H1 (cell line): ENCODE results near the gene NMU. TPM values are rescaled to one million over a fixed set of nuclear protein-coding genes. Genes with fewer than 3 reads are reported as not detected.

Experiments used
- EGR1 ChIP-seq: IDR thresholded peaks from 2 replicates; pipeline ENCODE4 v1.6.1; 2011; ENCODE audit warnings: low read depth, low read length, borderline replicate concordance
- JUND ChIP-seq: IDR thresholded peaks from 2 replicates; pipeline ENCODE4 v1.6.1; 2011; ENCODE audit warnings: mild to moderate bottlenecking, improper control_type of control experiment, low read length
- POLR2AphosphoS5 ChIP-seq: IDR thresholded peaks from 2 replicates; pipeline ENCODE4 v1.6.1; 2011; ENCODE audit warnings: low read depth, low read length
- YY1 ChIP-seq: IDR thresholded peaks from 2 replicates; pipeline ENCODE4 v1.6.1; 2011; ENCODE audit warnings: low read depth, mild to moderate bottlenecking, low read length
- polyA plus RNA-seq, 7 experiments: library from polyadenylated mRNA; depleted of rRNA in 3 of 7; stranded (reverse) in 5 of 7; unstranded in 2 of 7; fragments of >200 nt in 5 of 7; fragments of 200-250 nt in 2 of 7; gene quantifications; 1 replicate in 5 of 7; 2 replicates in 1 of 7; 4 replicates in 1 of 7; pipeline versions ENCODE4 v1.2.1 to v1.2.3, GENCODE V29; 2011 to 2013; ENCODE audit warnings: missing spikeins in 2 of 7, mixed read lengths in 2 of 7
- total RNA-seq: library from RNA; stranded (reverse); fragmentation: NEBNext Ultra II Directional; extraction: Animal tissue kit (Norgen Biotek cat#: 25700); gene quantifications from 2 replicates; pipeline ENCODE4 v1.2.1, GENCODE V29; 2021
- TF ChIP-seq, protein P1 (sequence below), 3 experiments: IDR thresholded peaks; 1 replicate in 2 of 3; 2 replicates in 1 of 3; pipeline versions ENCODE4 v1.5.1 to v1.6.1; 2011; ENCODE audit warnings: low read length in 3 of 3, mild to moderate bottlenecking in 3 of 3, inconsistent platforms in 2 of 3, low read depth in 1 of 3, moderate library complexity in 1 of 3; ENCODE audit not compliant: insufficient read depth in 1 of 3; ENCODE audit errors: control extremely low read depth in 1 of 3
- TF ChIP-seq, protein P2 (sequence below): IDR thresholded peaks from 2 replicates; pipeline ENCODE4 v1.6.1; 2012; ENCODE audit warnings: low read length, inconsistent platforms

The NMU gene
- total and polyA plus RNA-seq, 2 of the 8 experiments (the other 6 are each of a cell fraction or from before 2014, with no cell fraction given) = 30.5 to 50.4 TPM

DNA sequence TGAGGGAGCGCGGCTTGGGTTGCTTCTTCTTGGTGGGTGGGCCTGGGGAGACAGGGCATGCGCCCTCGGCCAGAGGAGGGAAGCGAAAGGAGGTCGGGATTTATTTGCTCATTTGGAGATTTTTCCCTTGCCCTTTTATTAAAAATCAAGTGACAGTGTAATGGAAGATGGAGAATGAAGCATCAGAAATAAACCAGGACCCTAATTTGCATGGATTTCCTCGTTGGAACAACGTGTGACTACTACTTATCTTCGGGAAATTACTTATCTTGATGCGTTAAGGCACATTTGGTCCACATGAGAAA lies 88.7 kb downstream of the NMU start (continued):
- TF ChIP-seq, protein P1, sequence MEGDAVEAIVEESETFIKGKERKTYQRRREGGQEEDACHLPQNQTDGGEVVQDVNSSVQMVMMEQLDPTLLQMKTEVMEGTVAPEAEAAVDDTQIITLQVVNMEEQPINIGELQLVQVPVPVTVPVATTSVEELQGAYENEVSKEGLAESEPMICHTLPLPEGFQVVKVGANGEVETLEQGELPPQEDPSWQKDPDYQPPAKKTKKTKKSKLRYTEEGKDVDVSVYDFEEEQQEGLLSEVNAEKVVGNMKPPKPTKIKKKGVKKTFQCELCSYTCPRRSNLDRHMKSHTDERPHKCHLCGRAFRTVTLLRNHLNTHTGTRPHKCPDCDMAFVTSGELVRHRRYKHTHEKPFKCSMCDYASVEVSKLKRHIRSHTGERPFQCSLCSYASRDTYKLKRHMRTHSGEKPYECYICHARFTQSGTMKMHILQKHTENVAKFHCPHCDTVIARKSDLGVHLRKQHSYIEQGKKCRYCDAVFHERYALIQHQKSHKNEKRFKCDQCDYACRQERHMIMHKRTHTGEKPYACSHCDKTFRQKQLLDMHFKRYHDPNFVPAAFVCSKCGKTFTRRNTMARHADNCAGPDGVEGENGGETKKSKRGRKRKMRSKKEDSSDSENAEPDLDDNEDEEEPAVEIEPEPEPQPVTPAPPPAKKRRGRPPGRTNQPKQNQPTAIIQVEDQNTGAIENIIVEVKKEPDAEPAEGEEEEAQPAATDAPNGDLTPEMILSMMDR (IDR thresholded peaks at IDR 0.05; ENCODE audit: control extremely low read depth in 1 of 3, insufficient read depth in 1 of 3, low read depth in 1 of 3, low read length in 3 of 3) = no peak
- no peak for TF ChIP-seq YY1
- TF ChIP-seq POLR2AphosphoS5 = no peak
- TF ChIP-seq JUND = no peak
- TF ChIP-seq EGR1 = no peak
- TF ChIP-seq, protein P2, sequence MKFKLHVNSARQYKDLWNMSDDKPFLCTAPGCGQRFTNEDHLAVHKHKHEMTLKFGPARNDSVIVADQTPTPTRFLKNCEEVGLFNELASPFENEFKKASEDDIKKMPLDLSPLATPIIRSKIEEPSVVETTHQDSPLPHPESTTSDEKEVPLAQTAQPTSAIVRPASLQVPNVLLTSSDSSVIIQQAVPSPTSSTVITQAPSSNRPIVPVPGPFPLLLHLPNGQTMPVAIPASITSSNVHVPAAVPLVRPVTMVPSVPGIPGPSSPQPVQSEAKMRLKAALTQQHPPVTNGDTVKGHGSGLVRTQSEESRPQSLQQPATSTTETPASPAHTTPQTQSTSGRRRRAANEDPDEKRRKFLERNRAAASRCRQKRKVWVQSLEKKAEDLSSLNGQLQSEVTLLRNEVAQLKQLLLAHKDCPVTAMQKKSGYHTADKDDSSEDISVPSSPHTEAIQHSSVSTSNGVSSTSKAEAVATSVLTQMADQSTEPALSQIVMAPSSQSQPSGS = no peak
